ENCODE data around the gene EDDM3A.
"Not testable (repeated sequence)": the region's sequence is repeated elsewhere in the genome, so short reads cannot be mapped to it uniquely, and the experiment has no call there.

EDDM3A gene

GRCh38 chr14:20723488-20723887 is 22.2 kb upstream of the EDDM3A start:
- Histone ChIP-seq H3K27me3 (ENCODE audit: insufficient read depth, poor library complexity, severe bottlenecking) (no peaks in the 10 kb centered on the region), H3K4me3 (replicated peaks; ENCODE audit: insufficient read depth, low read length) (no peak overlapping the region), H3K27ac (replicated peaks) (no peak overlapping the region)
- no peak for DNase-seq (ENCODE audit: low read depth in 1 of 2, low spot score in 1 of 2)
- TF ChIP-seq SPI1 (IDR thresholded peaks at IDR 0.05; ENCODE audit: borderline replicate concordance, low read depth) (no peak), CTCF (IDR thresholded peaks at IDR 0.05; ENCODE audit: insufficient read depth, low read length) (no peak), POLR2AphosphoS5 (IDR thresholded peaks at IDR 0.05; ENCODE audit: low read depth) (no peak), REST (IDR thresholded peaks at IDR 0.05; ENCODE audit: insufficient replicate concordance, low read depth) (no peak), GABPA (IDR thresholded peaks at IDR 0.05; ENCODE audit: low read depth) (no peak)

DNA sequence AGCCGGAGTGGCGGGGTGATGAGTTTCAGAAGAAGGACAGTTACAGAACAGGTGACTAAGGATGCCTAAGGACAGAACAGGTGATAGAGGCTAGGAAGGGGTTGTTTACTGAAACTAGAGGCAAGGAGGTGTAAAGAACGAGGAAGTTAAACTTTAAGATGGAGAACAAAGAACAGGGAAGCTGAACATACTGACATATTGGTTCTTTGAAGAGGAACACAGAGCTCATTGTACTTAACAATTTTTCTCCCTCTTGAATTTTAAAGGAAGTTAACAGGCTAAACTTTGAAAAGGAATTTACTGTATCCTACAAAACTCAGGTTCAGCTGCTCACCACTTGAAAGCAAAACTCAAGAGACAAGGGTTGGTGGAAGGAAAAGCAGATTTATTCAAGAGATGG is 19.6 kb upstream of the EDDM3A start:
- not testable (repeated sequence) for DNase-seq (ENCODE audit: low read depth in 1 of 2, low spot score in 1 of 2); H3K27me3 ChIP-seq (ENCODE audit: insufficient read depth, poor library complexity, severe bottlenecking); H3K27ac ChIP-seq (replicated peaks); H3K4me3 ChIP-seq (replicated peaks; ENCODE audit: insufficient read depth, low read length)

DNA sequence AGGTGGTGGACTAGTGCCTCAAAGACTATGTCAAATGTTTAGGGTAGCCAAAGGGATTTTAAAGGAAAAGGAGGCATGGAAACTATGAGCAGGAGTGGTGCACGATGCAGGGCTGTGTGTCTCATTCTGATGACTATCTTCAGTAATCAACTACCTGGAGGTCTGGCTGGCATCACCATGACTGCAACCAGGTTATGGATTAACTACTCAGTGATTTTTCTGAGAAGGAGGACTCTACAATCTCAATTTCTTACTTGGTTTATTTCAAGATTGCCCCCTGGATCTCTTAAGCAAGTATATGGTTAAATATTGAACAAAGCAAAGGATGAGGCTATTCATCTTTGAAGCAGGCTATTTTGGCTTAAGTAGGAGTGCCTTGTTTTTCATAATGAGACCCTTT is 19.2 kb upstream of the EDDM3A start:
- Histone ChIP-seq H3K27ac (replicated peaks) (no peak overlapping the region; the same call in 1 of the 2 replicates), H3K4me3 (replicated peaks; ENCODE audit: insufficient read depth, low read length) (no peak overlapping the region), H3K27me3 (ENCODE audit: insufficient read depth, poor library complexity, severe bottlenecking) (no peaks in the 10 kb centered on the region)
- no peak for DNase-seq (ENCODE audit: low read depth in 1 of 2, low spot score in 1 of 2)
- no peak for TF ChIP-seq REST (IDR thresholded peaks at IDR 0.05; ENCODE audit: insufficient replicate concordance, low read depth)
- TF ChIP-seq CTCF (IDR thresholded peaks at IDR 0.05; ENCODE audit: insufficient read depth, low read length): no peak
- no peak for TF ChIP-seq GABPA (IDR thresholded peaks at IDR 0.05; ENCODE audit: low read depth)
- TF ChIP-seq SPI1 (IDR thresholded peaks at IDR 0.05; ENCODE audit: borderline replicate concordance, low read depth): no peak
- no peak for TF ChIP-seq POLR2AphosphoS5 (IDR thresholded peaks at IDR 0.05; ENCODE audit: low read depth)

GRCh38 chr14:20730891-20731290 is 14.8 kb upstream of the EDDM3A start:
- Histone ChIP-seq H3K4me3 (replicated peaks; ENCODE audit: insufficient read depth, low read length) (no peak overlapping the region), H3K27me3 (ENCODE audit: insufficient read depth, poor library complexity, severe bottlenecking) (no peaks in the 10 kb centered on the region), H3K27ac (replicated peaks) (no peak overlapping the region)
- no peak for TF ChIP-seq SPI1 (IDR thresholded peaks at IDR 0.05; ENCODE audit: borderline replicate concordance, low read depth)
- no peak for TF ChIP-seq CTCF (IDR thresholded peaks at IDR 0.05; ENCODE audit: insufficient read depth, low read length)
- TF ChIP-seq GABPA (IDR thresholded peaks at IDR 0.05; ENCODE audit: low read depth): no peak
- no peak for TF ChIP-seq REST (IDR thresholded peaks at IDR 0.05; ENCODE audit: insufficient replicate concordance, low read depth)
- TF ChIP-seq POLR2AphosphoS5 (IDR thresholded peaks at IDR 0.05; ENCODE audit: low read depth): no peak
- no peak for DNase-seq (ENCODE audit: low read depth in 1 of 2, low spot score in 1 of 2)
